K562 (cell line): Measurements from ENCODE around the gene DAB1.

Source experiments
- ARID2 ChIP-seq: fragments of 450-650 bp; IDR thresholded peaks from 2 replicates; pipeline ENCODE4 v1.6.1; 2017; ENCODE audit warnings: antibody characterized with exemption, mild to moderate bottlenecking
- CEBPB ChIP-seq: fragments of 450-650 bp; IDR thresholded peaks from 2 replicates; pipeline ENCODE4 v1.6.1; 2016; ENCODE audit warnings: missing genetic modification characterization, missing compliant biosample characterization
- CTCF ChIP-seq, 3 experiments: IDR thresholded peaks in 2 of 3; conservative IDR thresholded peaks in 1 of 3; 2 replicates each; pipeline ENCODE4 v1.5.1; 2011 to 2012; ENCODE audit warnings: low read length in 3 of 3, mild to moderate bottlenecking in 3 of 3, control low read depth in 2 of 3, improper control_type of control experiment in 1 of 3, inconsistent platforms in 1 of 3, low read depth in 1 of 3, mixed read lengths in 1 of 3, moderate library complexity in 1 of 3; ENCODE audit not compliant: insufficient read depth in 2 of 3
- HINFP ChIP-seq: fragments of 450-650 bp; conservative IDR thresholded peaks from 2 replicates; pipeline ENCODE4 v1.6.1; 2016; ENCODE audit warnings: missing genetic modification characterization, low read depth, mild to moderate bottlenecking, control low read depth, missing compliant biosample characterization
- HNRNPLL ChIP-seq: fragments of 200-400 bp; formaldehyde crosslinking; IDR thresholded peaks from 2 replicates; pipeline ENCODE4 v1.6.1; 2017; ENCODE audit warnings: low read length, low read depth, mild to moderate bottlenecking; ENCODE audit not compliant: poor library complexity, severe bottlenecking
- KAT7 ChIP-seq: sonication (generic); formaldehyde crosslinking; IDR thresholded peaks from 2 replicates; pipeline ENCODE4 v1.8.0; 2022; ENCODE audit warnings: missing genetic modification reagents, mild to moderate bottlenecking, borderline replicate concordance
- POLR2A ChIP-seq: fragments of 450-650 bp; conservative IDR thresholded peaks from 2 replicates; pipeline ENCODE4 v1.6.1; 2016
- SETDB1 ChIP-seq: IDR thresholded peaks from one replicate; pipeline ENCODE4 v1.6.1; 2012; ENCODE audit warnings: low read length, control low read depth, inconsistent platforms
- THRB ChIP-seq: fragments of 450-650 bp; formaldehyde crosslinking; conservative IDR thresholded peaks from 2 replicates; pipeline ENCODE4 v1.4.0; 2022; ENCODE audit warnings: mild to moderate bottlenecking, missing genetic modification characterization
- ZEB2 ChIP-seq: fragments of 450-650 bp; IDR thresholded peaks from 2 replicates; pipeline ENCODE4 v1.6.1; 2016

GRCh38 chr1:57400048-57400447 is 23.8 kb downstream of the DAB1 start:
- no peak for TF ChIP-seq ARID2
- TF ChIP-seq POLR2A: no peak
- TF ChIP-seq SETDB1: no peak
- no peak for TF ChIP-seq HNRNPLL
- no peak for TF ChIP-seq KAT7 (CRISPR knock-in tag)
- TF ChIP-seq THRB (CRISPR knock-in tag): no peak
- TF ChIP-seq CEBPB (tag): no peak
- TF ChIP-seq HINFP (tag): no peak
- no peak for TF ChIP-seq CTCF (IDR thresholded peaks at IDR 0.05 in 2 of 3, conservative IDR thresholded peaks at IDR 0.05 in 1 of 3; ENCODE audit: insufficient read depth in 2 of 3, low read depth in 1 of 3, low read length in 3 of 3)
- TF ChIP-seq ZEB2: no peak
